H1 (cell line): ENCODE measurements around the gene GJD2. TPM values are rescaled to one million over a fixed set of nuclear protein-coding genes. Genes with fewer than 3 reads are reported as not detected.

Source experiments
- CTCF ChIA-PET: fragments of 300-600 bp; sonication (Branson Sonifier 250); formaldehyde crosslinking; loops from one replicate; lab custom pipeline; 2021; ENCODE audit not compliant: partially characterized antibody; lab: Charles Lee
- POLR2A ChIA-PET: fragments of 300-600 bp; sonication (Branson Sonifier 250); formaldehyde crosslinking; loops from one replicate; lab custom pipeline; 2021; ENCODE audit warnings: inconsistent platforms; ENCODE audit not compliant: partially characterized antibody; lab: Charles Lee
- DNase-seq, 2 experiments: peaks; one replicate each; pipeline versions ENCODE4 v3.0.0 to v3.0.0-alpha.2; 2010 to 2022; ENCODE audit warnings: low spot score in 2 of 2, low read depth in 1 of 2, mixed read lengths in 1 of 2
- FAIRE-seq: peaks from 2 replicates; lab custom pipeline; 2011; peaks lifted over from hg19 to GRCh38; lab: Jason Lieb, UNC
- H2AFZ ChIP-seq: 2 replicates; pipeline ENCODE4 v1.8.1; 2012; ENCODE audit warnings: low read length, inconsistent platforms
- H2AK5ac ChIP-seq: 2 replicates; pipeline ENCODE4 v1.6.1; 2013; ENCODE audit warnings: low read depth, low read length
- H2BK120ac ChIP-seq: replicated peaks from 2 replicates; pipeline ENCODE3; 2013; ENCODE audit warnings: low read depth, low read length, inconsistent platforms
- H2BK12ac ChIP-seq: 2 replicates; pipeline ENCODE4 v1.6.1; 2013; ENCODE audit warnings: low read depth, low read length
- H2BK15ac ChIP-seq: 2 replicates; pipeline ENCODE4 v1.6.1; 2013; ENCODE audit warnings: low read length
- H2BK20ac ChIP-seq: 2 replicates; pipeline ENCODE4 v1.6.1; 2013; ENCODE audit warnings: low read length
- H2BK5ac ChIP-seq: 2 replicates; pipeline ENCODE4 v1.6.1; 2013; ENCODE audit warnings: low read depth, low read length
- H3K14ac ChIP-seq: 2 replicates; pipeline ENCODE4 v1.6.1; 2013; ENCODE audit warnings: inconsistent platforms; ENCODE audit not compliant: insufficient read length
- H3K18ac ChIP-seq: 2 replicates; pipeline ENCODE4 v1.6.1; 2013; ENCODE audit warnings: low read length; ENCODE audit errors: extremely low read depth
- H3K23ac ChIP-seq: 2 replicates; pipeline ENCODE4 v1.6.1; 2013; ENCODE audit warnings: inconsistent platforms; ENCODE audit not compliant: insufficient read length
- H3K23me2 ChIP-seq: 2 replicates; pipeline ENCODE4 v1.6.1; 2013; ENCODE audit warnings: low read depth, low read length
- H3K27ac ChIP-seq: 2 replicates; pipeline ENCODE4 v1.6.1; 2011; ENCODE audit warnings: low read depth, low read length, inconsistent platforms
- H3K27me3 ChIP-seq, 4 experiments: replicated peaks in 1 of 4; 1 replicate in 1 of 4; 2 replicates in 3 of 4; pipeline versions ENCODE4 v1.6.1 to v1.8.1; 2011 to 2013; ENCODE audit warnings: low read length in 3 of 4, mild to moderate bottlenecking in 3 of 4, inconsistent platforms in 2 of 4, mixed read lengths in 2 of 4, moderate library complexity in 1 of 4; ENCODE audit not compliant: control insufficient read depth in 3 of 4, insufficient read depth in 3 of 4; ENCODE audit errors: extremely low read depth in 1 of 4
- H3K36me3 ChIP-seq, 4 experiments: 2 replicates each; pipeline versions ENCODE4 v1.6.1 to v1.8.1; 2011 to 2013; ENCODE audit warnings: mild to moderate bottlenecking in 4 of 4, low read length in 3 of 4, moderate library complexity in 2 of 4, control low read depth in 1 of 4, inconsistent platforms in 1 of 4; ENCODE audit not compliant: insufficient read depth in 4 of 4, control insufficient read depth in 2 of 4
- H3K4ac ChIP-seq: replicated peaks from 2 replicates; pipeline ENCODE3; 2013; ENCODE audit warnings: low read length, low read depth, mixed read lengths, inconsistent platforms; ENCODE audit not compliant: insufficient read length
- H3K4me1 ChIP-seq, 4 experiments: replicated peaks in 1 of 4; 1 replicate in 1 of 4; 2 replicates in 3 of 4; pipeline versions ENCODE4 v1.6.1 to v1.8.1; 2011 to 2013; ENCODE audit warnings: low read length in 3 of 4, inconsistent platforms in 2 of 4, mixed read lengths in 1 of 4; ENCODE audit not compliant: insufficient read depth in 4 of 4, control insufficient read depth in 3 of 4
- H3K4me2 ChIP-seq, 2 experiments: 2 replicates each; pipeline versions ENCODE4 v1.6.1 to v1.8.1; 2011 to 2013; ENCODE audit warnings: low read depth in 2 of 2, low read length in 2 of 2, control low read depth in 1 of 2, inconsistent platforms in 1 of 2, mild to moderate bottlenecking in 1 of 2; ENCODE audit not compliant: insufficient read depth in 1 of 2
- H3K4me3 ChIP-seq, 4 experiments: fragments of 200-600, 300-600 bp in 1 of 4; sonication (generic), shearing (Covaris generic), sonication (Bioruptor Twin) in 1 of 4; 2 replicates each; pipeline versions ENCODE4 v1.5.1 to v1.8.1; 2011 to 2016; ENCODE audit warnings: low read length in 4 of 4, low read depth in 3 of 4, control low read depth in 2 of 4, inconsistent platforms in 2 of 4, mild to moderate bottlenecking in 2 of 4, mixed read lengths in 1 of 4, moderate library complexity in 1 of 4; ENCODE audit not compliant: insufficient read depth in 2 of 4; ENCODE audit errors: extremely low read depth in 1 of 4
- H3K56ac ChIP-seq: replicated peaks from 2 replicates; pipeline ENCODE3; 2013; ENCODE audit warnings: low read depth, mild to moderate bottlenecking, mixed read lengths, low read length, inconsistent platforms; ENCODE audit not compliant: insufficient read length
- H3K79me1 ChIP-seq: 2 replicates; pipeline ENCODE4 v1.6.1; 2013; ENCODE audit warnings: low read depth, low read length, control low read depth
- H3K79me2 ChIP-seq, 2 experiments: 2 replicates each; pipeline versions ENCODE4 v1.6.1 to v1.8.1; 2012 to 2013; ENCODE audit warnings: low read length in 2 of 2, mild to moderate bottlenecking in 2 of 2, inconsistent platforms in 1 of 2; ENCODE audit not compliant: insufficient read depth in 2 of 2, control insufficient read depth in 1 of 2
- H3K9ac ChIP-seq, 4 experiments: replicated peaks in 1 of 4; 1 replicate in 1 of 4; 2 replicates in 3 of 4; pipeline versions ENCODE4 v1.6.1 to v1.8.1; 2011 to 2013; ENCODE audit warnings: low read depth in 3 of 4, low read length in 3 of 4, control low read depth in 2 of 4, mild to moderate bottlenecking in 2 of 4, moderate library complexity in 2 of 4, inconsistent platforms in 1 of 4; ENCODE audit errors: extremely low read depth in 1 of 4
- H3K9me3 ChIP-seq, 2 experiments: 2 replicates each; pipeline versions ENCODE4 v1.6.1 to v1.8.1; 2012 to 2013; ENCODE audit warnings: mild to moderate bottlenecking in 2 of 2, moderate library complexity in 2 of 2, control low read depth in 1 of 2, inconsistent platforms in 1 of 2, low read depth in 1 of 2, low read length in 1 of 2, mixed read lengths in 1 of 2; ENCODE audit not compliant: insufficient read depth in 2 of 2
- H4K20me1 ChIP-seq, 2 experiments: replicated peaks in 1 of 2; 2 replicates each; pipeline versions ENCODE3 to v1.8.1; 2011 to 2013; ENCODE audit warnings: inconsistent platforms in 2 of 2, low read length in 2 of 2, mild to moderate bottlenecking in 1 of 2; ENCODE audit not compliant: insufficient read depth in 2 of 2, control insufficient read depth in 1 of 2
- H4K5ac ChIP-seq: 2 replicates; pipeline ENCODE4 v1.6.1; 2013; ENCODE audit warnings: low read length, low read depth, mixed read lengths, inconsistent platforms; ENCODE audit not compliant: insufficient read length
- H4K8ac ChIP-seq: 2 replicates; pipeline ENCODE4 v1.8.0; 2013; ENCODE audit warnings: mild to moderate bottlenecking, moderate library complexity, low read length, inconsistent platforms; ENCODE audit not compliant: insufficient read depth; ENCODE audit errors: extremely low read depth
- H4K91ac ChIP-seq: replicated peaks from 2 replicates; pipeline ENCODE3; 2013; ENCODE audit warnings: low read length, mixed read lengths, inconsistent platforms; ENCODE audit not compliant: insufficient read length
- KDM1A ChIP-seq: fragments of 200-600, 300-600 bp; sonication (generic); IDR thresholded peaks from 2 replicates; pipeline ENCODE4 v1.7.1; 2016; ENCODE audit warnings: mild to moderate bottlenecking, low read length, borderline replicate concordance
- KDM4A ChIP-seq: IDR thresholded peaks from one replicate; pipeline ENCODE4 v1.7.1; 2012; ENCODE audit warnings: low read depth, mild to moderate bottlenecking, moderate library complexity, low read length, inconsistent platforms; ENCODE audit not compliant: severe bottlenecking
- RBBP5 ChIP-seq: IDR thresholded peaks from 2 replicates; pipeline ENCODE4 v1.7.1; 2012; ENCODE audit warnings: low read depth, mild to moderate bottlenecking, inconsistent platforms, low read length, moderate library complexity, borderline replicate concordance
- WGBS, 2 experiments: shearing (Covaris generic) in 1 of 2; methylation state at CpG; one replicate each; pipeline versions ENCODE4 v1.1.6 to v1.1.7; 2013 to 2015; ENCODE audit warnings: low lambda C conversion rate in 2 of 2, mixed read lengths in 2 of 2, inconsistent platforms in 1 of 2, low coverage in 1 of 2, missing lambda C conversion rate in 1 of 2; ENCODE audit not compliant: insufficient replicate concordance in 2 of 2, insufficient coverage in 1 of 2, insufficient read length in 1 of 2; ENCODE audit errors: extremely low coverage in 1 of 2, missing lambda C conversion rate in 1 of 2; 5-methylcytosine and 5-hydroxymethylcytosine counted together
- polyA plus RNA-seq, 7 experiments: library from polyadenylated mRNA; depleted of rRNA in 3 of 7; stranded (reverse) in 5 of 7; unstranded in 2 of 7; fragments of >200 nt in 5 of 7; fragments of 200-250 nt in 2 of 7; gene quantifications; 1 replicate in 5 of 7; 2 replicates in 1 of 7; 4 replicates in 1 of 7; pipeline versions ENCODE4 v1.2.1 to v1.2.3, GENCODE V29; 2011 to 2013; ENCODE audit warnings: missing spikeins in 2 of 7, mixed read lengths in 2 of 7
- total RNA-seq: library from RNA; stranded (reverse); fragmentation: NEBNext Ultra II Directional; extraction: Animal tissue kit (Norgen Biotek cat#: 25700); gene quantifications from 2 replicates; pipeline ENCODE4 v1.2.1, GENCODE V29; 2021

The GJD2 gene
- total and polyA plus RNA-seq, 2 of the 8 experiments (the other 6 are each of a cell fraction or from before 2014, with no cell fraction given): 0.39 to 0.54 TPM

DNA sequence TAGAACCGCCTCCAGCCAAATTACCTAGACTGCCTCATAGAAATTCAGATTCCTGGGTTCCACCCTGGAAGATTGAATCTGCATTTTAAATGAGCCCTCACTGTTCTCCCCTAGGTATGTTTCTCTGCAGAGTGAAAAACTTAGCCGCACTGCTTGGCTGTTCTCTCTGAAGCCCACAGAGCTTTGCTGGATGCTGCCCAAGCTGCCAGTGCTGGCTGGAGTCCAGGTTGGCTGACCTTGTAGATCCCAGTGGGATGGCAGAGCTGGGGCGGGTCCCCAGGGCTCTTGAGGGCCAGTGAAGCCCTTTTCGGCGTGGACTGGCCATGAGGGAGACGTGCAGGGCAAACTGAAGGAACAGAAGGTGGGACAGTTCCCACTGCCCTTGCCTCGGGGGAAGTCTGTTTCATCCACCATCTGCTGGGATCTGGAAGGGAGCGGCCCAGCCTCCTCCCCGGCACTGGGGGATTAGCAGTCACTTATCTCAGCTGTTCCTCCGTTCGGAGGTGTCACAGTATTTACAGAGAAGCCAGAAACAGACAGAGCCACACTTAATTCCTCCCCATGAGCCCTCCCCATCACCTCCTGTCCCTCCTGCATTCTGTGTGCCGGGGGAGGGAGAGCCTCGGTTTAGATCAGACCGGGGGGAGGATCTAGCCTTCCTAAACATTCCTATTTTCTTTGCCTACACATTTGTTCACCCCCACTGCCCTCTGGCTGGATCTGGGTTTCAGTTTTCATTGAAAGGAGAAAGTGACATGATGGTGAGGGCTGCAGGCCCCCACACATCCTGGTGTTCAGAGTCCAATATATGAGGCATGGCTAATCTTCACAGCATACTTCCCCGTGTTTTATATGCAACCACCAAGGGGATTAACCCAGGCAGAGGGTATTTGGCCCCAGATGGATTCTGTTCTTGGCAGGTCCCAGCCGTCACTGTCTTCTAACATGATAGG, 44.6 kb upstream of the GJD2 start:
- H4K8ac ChIP-seq: peak overlapping the region; percentile 89; the same call in 1 of the 2 replicates
- H3K23me2 ChIP-seq: peaks cover 2% of the 10 kb centered on the region; the same call in 1 of the 2 replicates
- H4K91ac ChIP-seq: peak overlapping the region; percentile 18
- no peak overlapping the region for H2BK20ac ChIP-seq
- H3K23ac ChIP-seq: no peak overlapping the region
- peak overlapping the region; percentile 51; the same call in 1 of the 2 replicates for H2AFZ ChIP-seq
- H4K5ac ChIP-seq: no peak overlapping the region
- DNase-seq: peak in 1 of 2 experiments; percentile 55
- no peak overlapping the region; a peak in 1 of 4 replicates for H3K4me2 ChIP-seq
- H3K56ac ChIP-seq: no peak overlapping the region
- 86% methylated on average over 16 of the region's 16 CpGs; no CpG with 5 or more reads in 1 of the 2 experiments for WGBS, 2 experiments
- H3K18ac ChIP-seq: no peak overlapping the region; the same call in 1 of the 2 replicates
- H2BK15ac ChIP-seq: no peak overlapping the region
- peaks cover 4 to 14% (median 8%) of the 10 kb centered on the region in 4 experiments; a peak in 6 of 7 replicates for H3K4me1 ChIP-seq
- no peak overlapping the region for H2AK5ac ChIP-seq
- H3K14ac ChIP-seq: no peak overlapping the region
- no peak for FAIRE-seq
- no peaks in the 10 kb centered on the region for H3K9me3 ChIP-seq
- no peak for TF ChIP-seq KDM4A
- no peak for TF ChIP-seq RBBP5
- peak; percentile 50; the same call in 1 of the 2 replicates for TF ChIP-seq KDM1A
- TF ChIP-seq, all 59 proteins: peak for 1
- Histone ChIP-seq H3K4ac (no peak overlapping the region), H3K27ac (no peak overlapping the region), H3K27me3 (peaks cover 2 to 22% (median 13%) of the 10 kb centered on the region in 4 experiments; a peak in 6 of 7 replicates), H4K20me1 (no peaks in the 10 kb centered on the region), H3K36me3 (no peaks in the 10 kb centered on the region), H3K79me2 (no peaks in the 10 kb centered on the region), H3K9ac (no peak overlapping the region), H2BK120ac (no peak overlapping the region), H2BK5ac (no peak overlapping the region), H3K4me3 (no peak overlapping the region), H3K79me1 (no peaks in the 10 kb centered on the region), H2BK12ac (peak overlapping the region; percentile 19; the same call in 1 of the 2 replicates)
- CTCF ChIA-PET: interaction anchor here (0.7 to 1.1 kb wide), 2 partner anchors 90 to 91 kb away, joined by 3 read pairs; no protein-coding TSS in a partner anchor
- POLR2A ChIA-PET: no interaction called here
